ENCODE results near the gene SPIRE2.
"Not testable (repeated sequence)": the region's sequence is repeated elsewhere in the genome, so short reads cannot be mapped to it uniquely, and the experiment has no call there.

Gene SPIRE2

GRCh38 chr16:89828199-89828869, at the start of gene SPIRE2:
Gene SPIRE2 (plus strand): TSS chr16:89828475. CDS start chr16:89828551, 76 bp downstream.
- DNase-seq: peak; percentile 60

GRCh38 chr16:89779231-89779908, 48.9 kb upstream of the SPIRE2 start:
- no peak for DNase-seq

- DNase-seq: no peak
Observed at GRCh38 chr16:89779909-89780305, 48.4 kb upstream of the SPIRE2 start.

GRCh38 chr16:89782489-89782888, 45.8 kb upstream of the SPIRE2 start:
- no peak for DNase-seq

GRCh38 chr16:89783952-89784351, 44.3 kb upstream of the SPIRE2 start:
- DNase-seq: not testable (repeated sequence)

GRCh38 chr16:89784406-89784805, 43.9 kb upstream of the SPIRE2 start:
- DNase-seq: peak; percentile 50

GRCh38 chr16:89785523-89786155, 42.6 kb upstream of the SPIRE2 start:
- DNase-seq: peak; percentile 68

GRCh38 chr16:89786474-89787364, 41.6 kb upstream of the SPIRE2 start:
- no peak for DNase-seq

- no peak for DNase-seq
Observed at GRCh38 chr16:89787365-89787805, 40.9 kb upstream of the SPIRE2 start.

GRCh38 chr16:89791278-89791995, 36.8 kb upstream of the SPIRE2 start:
- DNase-seq: no peak

- peak; percentile 70 for DNase-seq
Observed at GRCh38 chr16:89793092-89793491, 35.2 kb upstream of the SPIRE2 start.

- DNase-seq: no peak
Observed at GRCh38 chr16:89793955-89794354, 34.3 kb upstream of the SPIRE2 start.

- no peak for DNase-seq
Observed at GRCh38 chr16:89795676-89796075, 32.6 kb upstream of the SPIRE2 start.

GRCh38 chr16:89796104-89796503, 32.2 kb upstream of the SPIRE2 start:
- DNase-seq: no peak

- DNase-seq: no peak
Observed at GRCh38 chr16:89798126-89798525, 30.1 kb upstream of the SPIRE2 start.

GRCh38 chr16:89798832-89799370, 29.4 kb upstream of the SPIRE2 start:
- no peak for DNase-seq

- no peak for DNase-seq
Observed at GRCh38 chr16:89801800-89802199, 26.5 kb upstream of the SPIRE2 start.

- DNase-seq: no peak
Observed at GRCh38 chr16:89805136-89805905, 23.0 kb upstream of the SPIRE2 start.

GRCh38 chr16:89806589-89807193, 21.6 kb upstream of the SPIRE2 start:
- DNase-seq: not testable (repeated sequence)

GRCh38 chr16:89808475-89808874, 19.8 kb upstream of the SPIRE2 start:
- DNase-seq: no peak

GRCh38 chr16:89811321-89811720, 17.0 kb upstream of the SPIRE2 start:
- no peak for DNase-seq
